Spleen (tissue), 11 donors: Measurements from ENCODE around the gene TRAPPC2B. TPM values are rescaled to one million over a fixed set of nuclear protein-coding genes. Genes with fewer than 3 reads are reported as not detected.

Experiments used
- DNase-seq: peaks from one replicate; pipeline ENCODE4 v3.0.0-alpha.2; 2020
- H3K27ac ChIP-seq, 8 donors: fragments of 200-600 bp; sonication (generic) in 7 of 8; 1 replicate in 4 of 8; 2 replicates in 4 of 8; pipeline versions ENCODE4 v1.5.0 to v1.8.0; 2016 to 2021; ENCODE audit warnings: inconsistent platforms in 4 of 8, mild to moderate bottlenecking in 4 of 8, moderate library complexity in 1 of 8
- H3K27me3 ChIP-seq, 7 donors: fragments of 200-600 bp; sonication (generic) in 6 of 7; replicated peaks in 1 of 7; 1 replicate in 4 of 7; 2 replicates in 3 of 7; pipeline versions ENCODE4 v1.5.0 to v1.8.0; 2016 to 2021; ENCODE audit warnings: inconsistent platforms in 3 of 7, mild to moderate bottlenecking in 1 of 7
- H3K36me3 ChIP-seq, 6 donors: fragments of 200-600 bp; sonication (generic) in 5 of 6; 1 replicate in 4 of 6; 2 replicates in 2 of 6; pipeline versions ENCODE4 v1.5.0 to v1.8.0; 2016 to 2021; ENCODE audit warnings: inconsistent platforms in 2 of 6
- H3K4me1 ChIP-seq, 6 donors: fragments of 200-600 bp; sonication (generic) in 5 of 6; 1 replicate in 3 of 6; 2 replicates in 3 of 6; pipeline versions ENCODE4 v1.5.0 to v1.8.0; 2016 to 2021; ENCODE audit warnings: inconsistent platforms in 3 of 6
- H3K4me3 ChIP-seq, 8 donors: fragments of 200-600 bp; sonication (generic) in 7 of 8; 1 replicate in 4 of 8; 2 replicates in 4 of 8; pipeline versions ENCODE4 v1.5.0 to v1.8.0; 2016 to 2021; ENCODE audit warnings: inconsistent platforms in 4 of 8, mild to moderate bottlenecking in 4 of 8, moderate library complexity in 2 of 8
- H3K9me3 ChIP-seq, 8 donors: fragments of 200-600 bp; sonication (generic) in 7 of 8; 1 replicate in 4 of 8; 2 replicates in 4 of 8; pipeline versions ENCODE4 v1.5.0 to v1.8.0; 2016 to 2021; ENCODE audit warnings: inconsistent platforms in 4 of 8
- POLR2A ChIP-seq, 3 donors: fragments of 450-650 bp; IDR thresholded peaks; one replicate each; pipeline ENCODE4 v1.5.1; 2017; ENCODE audit warnings: antibody characterized with exemption in 3 of 3, mild to moderate bottlenecking in 1 of 3
- POLR2AphosphoS5 ChIP-seq, 3 donors: sonication (generic); formaldehyde crosslinking; IDR thresholded peaks; one replicate each; pipeline ENCODE4 v1.5.1; 2017; ENCODE audit warnings: antibody characterized with exemption in 3 of 3
- WGBS, 5 donors: extraction: QIAGEN DNeasy Blood & Tissue Kit in 3 of 5; methylation state at CpG; one replicate each; pipeline versions ENCODE4 v1.1.5 to v1.1.7; 2013 to 2018; 5-methylcytosine and 5-hydroxymethylcytosine counted together
- intact Hi-C: fragments of 100-400 bp; cut with DNase I; formaldehyde crosslinking; loops from one replicate; pipeline ENCODE4 v1.15.0; 2023; ENCODE audit warnings: low total_unique reads
- polyA plus RNA-seq, 3 donors: library from polyadenylated mRNA; stranded (reverse); fragments of 200-250 nt; gene quantifications; one replicate each; pipeline ENCODE4 v1.2.1, GENCODE V29; 2013
- total RNA-seq, 7 donors: library from RNA; depleted of rRNA in 3 of 7; stranded (reverse); fragments of >200 nt in 3 of 7; fragmentation: NEBNext Ultra II Directional in 4 of 7; extraction: Animal tissue kit (Norgen Biotek cat#: 25700) in 4 of 7; gene quantifications; one replicate each; pipeline versions ENCODE4 v1.1.0 to v1.2.1, GENCODE V29; 2016 to 2021
- TF ChIP-seq, protein P1 (sequence below), 11 experiments: fragments of 200-600 bp in 7 of 11; fragments of 450-650 bp in 4 of 11; sonication (generic) in 4 of 11; IDR thresholded peaks in 8 of 11; conservative IDR thresholded peaks in 3 of 11; 1 replicate in 7 of 11; 2 replicates in 4 of 11; pipeline versions ENCODE4 v1.4.0 to v1.8.0; 2016 to 2021; ENCODE audit warnings: antibody characterized with exemption in 11 of 11, inconsistent platforms in 4 of 11, mild to moderate bottlenecking in 1 of 11
- donor health status: healthy with polysubstance abuse.
- donor health status: DM: no; HTN: no; CAD: no; lungs with moderate emphysema.
- donor health status: DM: no; HTN: no; CAD: no.
- donor health status: Bipolar disorder and iron deficiency.
- donor health status: healthy.
- donor health status: DM: no; HTN: no; CAD: no.
- donor health status: DM: yes; HTN: yes; CAD: no.

The TRAPPC2B gene
- total and polyA plus RNA-seq, 10 donors = 7.7 to 36.6 (median 21.2) TPM

DNA sequence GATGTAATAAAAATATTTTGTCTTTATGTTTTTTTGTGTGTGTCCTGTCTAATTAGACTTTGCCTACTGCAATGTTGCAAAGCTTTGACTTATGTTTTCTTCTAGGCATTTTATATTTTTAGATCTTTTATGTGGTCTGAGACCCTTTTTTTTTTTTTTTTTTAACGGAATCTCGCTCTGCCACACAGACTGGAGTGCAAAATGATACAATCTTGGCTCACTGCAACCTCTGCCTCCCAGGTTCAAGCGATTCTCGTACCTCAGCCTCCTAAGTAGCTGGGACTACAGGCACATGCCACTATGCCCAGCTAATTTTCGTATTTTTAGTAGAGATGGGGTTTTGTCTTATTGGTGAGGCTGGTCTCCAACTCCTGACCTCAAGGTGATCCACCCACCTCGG, 20.8 kb upstream of the TRAPPC2B start:
- H3K4me1 ChIP-seq = no peaks in the 10 kb centered on the region
- no peak overlapping the region for H3K4me3 ChIP-seq
- no peak overlapping the region for H3K27ac ChIP-seq
- 67 to 80% (median 76%) methylated on average over 6 of the region's 6 CpGs for WGBS, 5 donors
- no peaks in the 10 kb centered on the region for H3K36me3 ChIP-seq
- intact Hi-C loops = no loop called here
- H3K27me3 ChIP-seq = peaks cover 0 to 12% (median 0%) of the 10 kb centered on the region in 7 donors
- no peak for DNase-seq
- no peak for TF ChIP-seq POLR2AphosphoS5 (IDR thresholded peaks at IDR 0.05)
- TF ChIP-seq, protein P1, sequence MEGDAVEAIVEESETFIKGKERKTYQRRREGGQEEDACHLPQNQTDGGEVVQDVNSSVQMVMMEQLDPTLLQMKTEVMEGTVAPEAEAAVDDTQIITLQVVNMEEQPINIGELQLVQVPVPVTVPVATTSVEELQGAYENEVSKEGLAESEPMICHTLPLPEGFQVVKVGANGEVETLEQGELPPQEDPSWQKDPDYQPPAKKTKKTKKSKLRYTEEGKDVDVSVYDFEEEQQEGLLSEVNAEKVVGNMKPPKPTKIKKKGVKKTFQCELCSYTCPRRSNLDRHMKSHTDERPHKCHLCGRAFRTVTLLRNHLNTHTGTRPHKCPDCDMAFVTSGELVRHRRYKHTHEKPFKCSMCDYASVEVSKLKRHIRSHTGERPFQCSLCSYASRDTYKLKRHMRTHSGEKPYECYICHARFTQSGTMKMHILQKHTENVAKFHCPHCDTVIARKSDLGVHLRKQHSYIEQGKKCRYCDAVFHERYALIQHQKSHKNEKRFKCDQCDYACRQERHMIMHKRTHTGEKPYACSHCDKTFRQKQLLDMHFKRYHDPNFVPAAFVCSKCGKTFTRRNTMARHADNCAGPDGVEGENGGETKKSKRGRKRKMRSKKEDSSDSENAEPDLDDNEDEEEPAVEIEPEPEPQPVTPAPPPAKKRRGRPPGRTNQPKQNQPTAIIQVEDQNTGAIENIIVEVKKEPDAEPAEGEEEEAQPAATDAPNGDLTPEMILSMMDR (IDR thresholded peaks at IDR 0.05 in 8 of 11, conservative IDR thresholded peaks at IDR 0.05 in 3 of 11) = no peak
- no peak for TF ChIP-seq POLR2A (IDR thresholded peaks at IDR 0.05)
- H3K9me3 ChIP-seq = peaks cover 0 to 8% (median 0%) of the 10 kb centered on the region in 8 donors

- WGBS, 5 donors = 68 to 78% (median 71%) methylated on average over 3 of the region's 3 CpGs
- peaks cover 0 to 7% (median 2%) of the 10 kb centered on the region in 8 donors for H3K9me3 ChIP-seq
Observed at GRCh38 chr19:57348136-57348535, 15.2 kb upstream of the TRAPPC2B start.

GRCh38 chr19:57350877-57351805, 12.2 kb upstream of the TRAPPC2B start, which contains the start of gene ZNF304:
ZNF304 (plus strand) TSS chr19:57351271; CDS start chr19:57351665, 394 bp downstream.
- Histone ChIP-seq H3K27ac (peak within 1 kb of the TSS; percentile 54 to 87 (median 82)), H3K4me3 (peak within 1 kb of the TSS; percentile 78 to 92 (median 88)), H3K27me3 (peaks cover 0 to 11% (median 0%) of the 10 kb centered on the region in 7 donors), H3K9me3 (peaks cover 0 to 37% (median 25%) of the 10 kb centered on the region in 8 donors), H3K36me3 (peaks cover 0 to 39% (median 31%) of the 10 kb centered on the region in 6 donors), H3K4me1 (peaks cover 15 to 39% (median 24%) of the 10 kb centered on the region in 6 donors)
- WGBS, 5 donors = 2 to 4% (median 3%) methylated on average over 42 to 57 of the region's 57 CpGs
- DNase-seq = peak; percentile 97
- TF ChIP-seq POLR2A (IDR thresholded peaks at IDR 0.05) = no peak
- TF ChIP-seq POLR2AphosphoS5 (IDR thresholded peaks at IDR 0.05) = peak; percentile 78 to 85 (median 84)
- intact Hi-C loops = no loop called here

More at GRCh38 chr19:57348136-57348535, 15.2 kb upstream of the TRAPPC2B start:
- Histone ChIP-seq H3K4me1 (peaks cover 14 to 26% (median 21%) of the 10 kb centered on the region in 6 donors), H3K27me3 (peaks cover 0 to 15% (median 0%) of the 10 kb centered on the region in 7 donors), H3K27ac (no peak overlapping the region), H3K36me3 (peaks cover 0 to 9% (median 1%) of the 10 kb centered on the region in 6 donors), H3K4me3 (no peak overlapping the region)
- intact Hi-C loops = no loop called here
- no peak for DNase-seq
- no peak for TF ChIP-seq POLR2AphosphoS5 (IDR thresholded peaks at IDR 0.05)
- TF ChIP-seq, protein P1 (IDR thresholded peaks at IDR 0.05 in 8 of 11, conservative IDR thresholded peaks at IDR 0.05 in 3 of 11) = no peak
- TF ChIP-seq POLR2A (IDR thresholded peaks at IDR 0.05) = no peak

GRCh38 chr19:57351867-57352266, 11.5 kb upstream of the TRAPPC2B start:
- H3K4me1 ChIP-seq = peaks cover 15 to 39% (median 24%) of the 10 kb centered on the region in 6 donors
- WGBS, 5 donors = 25 to 35% (median 29%) methylated on average over 7 of the region's 7 CpGs
- TF ChIP-seq, protein P1 (IDR thresholded peaks at IDR 0.05 in 8 of 11, conservative IDR thresholded peaks at IDR 0.05 in 3 of 11) = no peak
- TF ChIP-seq POLR2AphosphoS5 (IDR thresholded peaks at IDR 0.05) (no peak), POLR2A (IDR thresholded peaks at IDR 0.05) (no peak)
- intact Hi-C loops = no loop called here
- peaks cover 0 to 4% (median 0%) of the 10 kb centered on the region in 7 donors for H3K27me3 ChIP-seq
- peaks cover 7 to 46% (median 38%) of the 10 kb centered on the region in 6 donors for H3K36me3 ChIP-seq
- peaks cover 0 to 45% (median 32%) of the 10 kb centered on the region in 8 donors for H3K9me3 ChIP-seq
- peak overlapping the region in 6 of 8 donors; percentile 54 to 87 (median 83) for H3K27ac ChIP-seq
- H3K4me3 ChIP-seq = peak overlapping the region; percentile 78 to 92 (median 88)
- no peak for DNase-seq
